Caco-2 (cell line): ENCODE data around the gene PHF1. TPM values are rescaled to one million over a fixed set of nuclear protein-coding genes. Genes with fewer than 3 reads are reported as not detected.
A peak's percentile ranks its signal among the peaks of the same experiment; 100 is the strongest.

Experiments
- BruUV-seq: library from RNA; stranded (reverse); fragments of 400-500 nt; replicated peaks from 2 replicates; lab custom pipeline; 2021; lab: Mats Ljungman, UMichigan
- CTCF ChIA-PET: fragments of 300-600 bp; sonication (Branson Sonifier 250); formaldehyde crosslinking; loops from one replicate; lab custom pipeline; 2022; ENCODE audit warnings: antibody characterized with exemption; lab: Charles Lee
- POLR2A ChIA-PET: fragments of 300-600 bp; sonication (Branson Sonifier 250); formaldehyde crosslinking; loops from one replicate; lab custom pipeline; 2022; ENCODE audit warnings: antibody characterized with exemption; lab: Charles Lee
- DNase-seq, 2 experiments: peaks; one replicate each; pipeline versions ENCODE4 v3.0.0 to v3.0.0-alpha.2; 2020 to 2022
- H3K27me3 ChIP-seq: replicated peaks from 2 replicates; pipeline ENCODE4 v1.6.0; 2011; ENCODE audit warnings: low read length; ENCODE audit not compliant: control insufficient read depth, insufficient read depth
- H3K36me3 ChIP-seq: 2 replicates; pipeline ENCODE4 v1.5.1; 2011; ENCODE audit warnings: low read length; ENCODE audit not compliant: control insufficient read depth, insufficient read depth
- H3K4me1 ChIP-seq: fragments of 250-450 bp; sonication (Bioruptor Pico); 2 replicates; pipeline ENCODE4 v1.5.1; 2020; ENCODE audit warnings: mild to moderate bottlenecking
- H3K4me3 ChIP-seq: 2 replicates; pipeline ENCODE4 v1.5.1; 2011; ENCODE audit warnings: low read depth, mild to moderate bottlenecking, control low read depth, low read length
- H3K9me3 ChIP-seq: fragments of 250-450 bp; sonication (Bioruptor Pico); 2 replicates; pipeline ENCODE4 v1.5.1; 2020; ENCODE audit warnings: mild to moderate bottlenecking, moderate library complexity
- H3K27ac Mint-ChIP-seq: one replicate; pipeline ENCODE4 v1.8.0; 2022; ENCODE audit warnings: mixed read lengths; ENCODE audit not compliant: unreplicated experiment
- H3K27me3 Mint-ChIP-seq: one replicate; pipeline ENCODE4 v1.8.0; 2022; ENCODE audit warnings: mixed read lengths; ENCODE audit not compliant: insufficient read depth, unreplicated experiment
- H3K36me3 Mint-ChIP-seq: one replicate; pipeline ENCODE4 v1.8.0; 2022; ENCODE audit warnings: mild to moderate bottlenecking, mixed read lengths; ENCODE audit not compliant: insufficient read depth, unreplicated experiment
- H3K4me1 Mint-ChIP-seq: one replicate; pipeline ENCODE4 v1.8.0; 2022; ENCODE audit warnings: low read depth, mixed read lengths; ENCODE audit not compliant: unreplicated experiment
- H3K4me3 Mint-ChIP-seq: one replicate; pipeline ENCODE4 v1.8.0; 2022; ENCODE audit warnings: mild to moderate bottlenecking, moderate library complexity, mixed read lengths; ENCODE audit not compliant: unreplicated experiment
- H3K9me3 Mint-ChIP-seq: one replicate; pipeline ENCODE4 v1.8.0; 2022; ENCODE audit warnings: mixed read lengths; ENCODE audit not compliant: unreplicated experiment
- intact Hi-C: fragments of 100-400 bp; cut with micrococcal nuclease; formaldehyde crosslinking; loops from one replicate; pipeline ENCODE4 v1.10.0; 2022; ENCODE audit not compliant: unreplicated experiment
- total RNA-seq: library from RNA; stranded (reverse); gene quantifications from 2 replicates; pipeline ENCODE4 v1.2.3, GENCODE V29; 2022
- TF ChIP-seq, protein P1 (sequence below), 2 experiments: fragments of 200-600 bp in 1 of 2; IDR thresholded peaks; 1 replicate in 1 of 2; 2 replicates in 1 of 2; pipeline versions ENCODE4 v1.5.1 to v1.8.0; 2011 to 2022; ENCODE audit warnings: antibody characterized with exemption in 1 of 2, control low read depth in 1 of 2, inconsistent platforms in 1 of 2, low read depth in 1 of 2, low read length in 1 of 2, mild to moderate bottlenecking in 1 of 2, moderate library complexity in 1 of 2; ENCODE audit not compliant: insufficient read depth in 1 of 2, severe bottlenecking in 1 of 2, unreplicated experiment in 1 of 2

PHF1 gene
- total RNA-seq, 1 experiment from 2014 or later = 26.4 TPM

DNA sequence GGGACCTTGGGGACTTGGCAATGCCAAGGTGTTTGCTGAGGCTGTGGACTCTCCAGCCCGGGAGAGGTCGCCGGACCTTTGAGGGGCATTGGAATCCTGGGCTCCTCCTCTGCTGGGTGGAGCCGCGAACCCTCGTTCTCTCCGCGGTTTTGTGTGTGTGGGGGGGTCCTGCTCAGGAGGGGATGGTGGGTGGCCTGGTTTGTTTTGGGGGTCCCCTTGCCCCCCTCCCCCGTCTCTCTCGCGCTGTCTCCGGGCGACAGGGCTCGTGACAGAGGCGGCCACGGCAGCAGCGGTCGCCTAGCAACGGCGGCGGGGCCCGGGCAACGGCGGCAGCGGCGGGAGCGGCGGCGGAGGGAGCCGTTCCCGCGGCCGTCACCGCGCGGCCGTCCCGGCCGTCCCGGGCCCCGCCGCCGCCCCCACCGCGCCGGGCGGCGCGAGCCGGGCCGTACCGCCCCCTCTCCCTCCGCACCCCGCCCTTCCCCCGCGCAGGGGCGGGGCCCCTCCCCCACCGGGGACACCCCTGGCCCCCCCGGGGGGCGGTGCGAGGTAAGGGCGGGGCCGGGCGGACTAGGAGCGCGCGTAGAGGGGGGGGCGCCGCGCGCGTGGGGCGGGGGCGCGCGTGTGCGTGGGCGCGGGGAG lies 16.9 kb downstream of the PHF1 start:
- Mint-ChIP-seq H3K27me3 (peaks cover 3% of the 10 kb centered on the region), H3K4me3 (peak overlapping the region; percentile 81), H3K9me3 (no peaks in the 10 kb centered on the region), H3K27ac (peak overlapping the region; percentile 76), H3K4me1 (peaks cover 31% of the 10 kb centered on the region), H3K36me3 (peaks cover 7% of the 10 kb centered on the region)
- TF ChIP-seq, protein P1, sequence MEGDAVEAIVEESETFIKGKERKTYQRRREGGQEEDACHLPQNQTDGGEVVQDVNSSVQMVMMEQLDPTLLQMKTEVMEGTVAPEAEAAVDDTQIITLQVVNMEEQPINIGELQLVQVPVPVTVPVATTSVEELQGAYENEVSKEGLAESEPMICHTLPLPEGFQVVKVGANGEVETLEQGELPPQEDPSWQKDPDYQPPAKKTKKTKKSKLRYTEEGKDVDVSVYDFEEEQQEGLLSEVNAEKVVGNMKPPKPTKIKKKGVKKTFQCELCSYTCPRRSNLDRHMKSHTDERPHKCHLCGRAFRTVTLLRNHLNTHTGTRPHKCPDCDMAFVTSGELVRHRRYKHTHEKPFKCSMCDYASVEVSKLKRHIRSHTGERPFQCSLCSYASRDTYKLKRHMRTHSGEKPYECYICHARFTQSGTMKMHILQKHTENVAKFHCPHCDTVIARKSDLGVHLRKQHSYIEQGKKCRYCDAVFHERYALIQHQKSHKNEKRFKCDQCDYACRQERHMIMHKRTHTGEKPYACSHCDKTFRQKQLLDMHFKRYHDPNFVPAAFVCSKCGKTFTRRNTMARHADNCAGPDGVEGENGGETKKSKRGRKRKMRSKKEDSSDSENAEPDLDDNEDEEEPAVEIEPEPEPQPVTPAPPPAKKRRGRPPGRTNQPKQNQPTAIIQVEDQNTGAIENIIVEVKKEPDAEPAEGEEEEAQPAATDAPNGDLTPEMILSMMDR (IDR thresholded peaks at IDR 0.05; ENCODE audit: insufficient read depth in 1 of 2, low read depth in 1 of 2, low read length in 1 of 2, severe bottlenecking in 1 of 2, unreplicated experiment in 1 of 2) = no peak
- CTCF ChIA-PET = no interaction called here
- peak in 1 of 2 experiments; percentile 61 for DNase-seq
- Histone ChIP-seq H3K27me3 (no peaks in the 10 kb centered on the region), H3K36me3 (no peaks in the 10 kb centered on the region), H3K9me3 (no peaks in the 10 kb centered on the region), H3K4me1 (peaks cover 52% of the 10 kb centered on the region), H3K4me3 (peak overlapping the region; percentile 63)
- intact Hi-C loops = loop anchor here (2.0 to 5.0 kb wide), 3 partner anchors 27 to 145 kb away; partner anchors contain the start of genes RGL2 and ZBTB9
- POLR2A ChIA-PET = no interaction called here
- no TSS peak for BruUV-seq

DNA sequence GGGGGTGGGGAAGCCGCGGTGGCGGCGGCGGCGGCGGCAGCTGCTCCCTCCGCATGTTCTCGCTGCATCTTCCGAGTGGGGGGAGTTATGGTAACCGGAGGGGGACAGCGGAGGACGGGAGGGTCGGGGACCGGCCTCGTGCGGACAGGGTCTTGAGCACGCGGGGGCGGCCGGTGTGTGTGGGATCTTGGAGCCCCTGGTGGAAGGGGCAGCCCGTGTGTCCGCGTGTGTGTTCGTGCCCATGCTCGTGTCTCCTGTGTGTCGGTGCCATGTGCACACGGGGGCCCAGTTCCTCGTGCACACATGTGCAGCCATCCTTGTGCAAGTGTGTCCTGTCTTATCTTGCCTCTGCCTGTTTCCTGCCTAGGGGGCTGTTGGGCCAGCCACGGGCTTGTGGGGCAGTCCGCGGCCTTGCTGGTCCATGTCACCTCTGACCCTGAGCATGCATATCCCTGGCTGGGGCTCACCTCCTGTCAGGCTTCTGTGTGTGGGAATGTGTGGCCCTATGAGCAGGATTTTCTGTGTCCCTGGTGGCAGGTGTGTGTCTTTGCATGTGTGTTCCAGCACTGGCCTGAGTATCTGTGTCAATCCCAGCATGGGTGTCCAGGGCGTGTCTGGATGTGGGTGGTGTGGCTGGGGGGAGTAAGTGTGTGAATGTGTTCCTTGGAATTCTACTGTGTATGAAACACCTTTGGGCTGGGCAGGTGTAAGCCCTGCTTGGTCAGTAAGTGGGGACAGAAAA lies 17.6 kb downstream of the PHF1 start:
- Mint-ChIP-seq H3K4me3 (peak overlapping the region; percentile 81), H3K27ac (peak overlapping the region; percentile 87), H3K27me3 (no peaks in the 10 kb centered on the region), H3K4me1 (peaks cover 38% of the 10 kb centered on the region), H3K36me3 (peaks cover 7% of the 10 kb centered on the region), H3K9me3 (no peaks in the 10 kb centered on the region)
- no peaks in the 10 kb centered on the region for H3K36me3 ChIP-seq
- peak overlapping the region; percentile 63 for H3K4me3 ChIP-seq
- ChIA-PET CTCF (no interaction called here), POLR2A (no interaction called here)
- TF ChIP-seq, protein P1 (IDR thresholded peaks at IDR 0.05; ENCODE audit: insufficient read depth in 1 of 2, low read depth in 1 of 2, low read length in 1 of 2, severe bottlenecking in 1 of 2, unreplicated experiment in 1 of 2) = peak; percentile 28 to 47
- H3K4me1 ChIP-seq = peaks cover 59% of the 10 kb centered on the region
- no peaks in the 10 kb centered on the region for H3K27me3 ChIP-seq
- peak; percentile 64 to 74 for DNase-seq
- intact Hi-C loops = loop anchor here (2.0 to 5.0 kb wide), 3 partner anchors 26 to 144 kb away; partner anchors contain the start of genes RGL2 and ZBTB9
- no peaks in the 10 kb centered on the region for H3K9me3 ChIP-seq
- BruUV-seq = no TSS peak

DNA sequence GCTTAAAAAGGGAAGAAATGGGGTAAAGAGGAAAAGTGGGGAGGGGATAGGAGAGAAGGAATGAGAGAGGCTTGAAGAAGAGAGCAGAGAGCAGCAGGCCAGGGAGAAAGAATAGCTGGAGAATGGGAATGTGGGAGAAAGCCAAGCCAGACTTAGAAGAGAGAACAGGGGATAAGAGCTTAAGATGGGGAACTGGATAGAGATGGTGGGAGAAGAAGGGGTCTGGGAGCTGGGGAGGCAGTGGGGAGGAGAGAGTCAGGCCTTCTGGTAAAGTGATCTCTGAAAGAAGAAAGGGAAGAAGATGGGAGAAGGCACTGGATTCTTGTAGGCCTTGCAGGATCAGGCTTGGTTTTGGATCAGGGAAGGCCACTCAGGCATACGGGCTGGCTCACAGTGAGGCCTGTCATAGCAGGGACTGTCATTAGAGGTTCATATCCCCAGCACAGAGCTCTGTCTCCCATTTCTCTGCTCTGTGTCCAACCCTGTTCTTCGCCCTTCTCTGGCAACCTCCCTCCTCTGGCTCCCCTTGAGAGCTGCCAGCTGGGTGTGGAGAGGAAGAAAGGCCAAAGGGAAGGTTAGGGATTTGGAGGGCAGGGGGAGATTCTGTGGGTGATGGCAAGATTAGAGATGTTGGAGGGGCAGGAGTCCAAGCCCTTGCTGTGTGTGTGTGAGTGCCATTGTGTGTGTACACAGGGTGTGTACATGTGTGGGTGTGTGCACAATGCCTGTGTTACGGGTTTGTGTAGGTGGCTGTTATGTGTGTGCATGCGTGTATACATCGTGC lies 18.3 kb downstream of the PHF1 start:
- Mint-ChIP-seq H3K4me3 (peak overlapping the region; percentile 81), H3K36me3 (peaks cover 7% of the 10 kb centered on the region), H3K9me3 (no peaks in the 10 kb centered on the region), H3K27ac (peak overlapping the region; percentile 87), H3K4me1 (peaks cover 33% of the 10 kb centered on the region), H3K27me3 (no peaks in the 10 kb centered on the region)
- H3K36me3 ChIP-seq = no peaks in the 10 kb centered on the region
- BruUV-seq = no TSS peak
- H3K27me3 ChIP-seq = no peaks in the 10 kb centered on the region
- intact Hi-C loops = loop anchor here (2.0 to 5.0 kb wide), 3 partner anchors 26 to 143 kb away; partner anchors contain the start of genes RGL2 and ZBTB9
- DNase-seq = no peak
- H3K4me3 ChIP-seq = no peak overlapping the region
- TF ChIP-seq, protein P1 (IDR thresholded peaks at IDR 0.05; ENCODE audit: insufficient read depth in 1 of 2, low read depth in 1 of 2, low read length in 1 of 2, severe bottlenecking in 1 of 2, unreplicated experiment in 1 of 2) = no peak
- CTCF ChIA-PET = no interaction called here
- peaks cover 59% of the 10 kb centered on the region for H3K4me1 ChIP-seq
- POLR2A ChIA-PET = no interaction called here
- H3K9me3 ChIP-seq = no peaks in the 10 kb centered on the region
